Activated gamma-delta T cell treated with Interleukin-2 at 50 U/mL for 16 hours (primary cell): ENCODE data around the gene CES3.
"Not testable (repeated sequence)": the region's sequence is repeated elsewhere in the genome, so short reads cannot be mapped to it uniquely, and the experiment has no call there.

ENCODE experiments used
- DNase-seq: peaks from one replicate; pipeline ENCODE4 v3.0.0-alpha.2; 2020

Gene CES3

GRCh38 chr16:66947302-66948065, 13.6 kb upstream of the CES3 start:
- DNase-seq = peak; percentile 85

DNA sequence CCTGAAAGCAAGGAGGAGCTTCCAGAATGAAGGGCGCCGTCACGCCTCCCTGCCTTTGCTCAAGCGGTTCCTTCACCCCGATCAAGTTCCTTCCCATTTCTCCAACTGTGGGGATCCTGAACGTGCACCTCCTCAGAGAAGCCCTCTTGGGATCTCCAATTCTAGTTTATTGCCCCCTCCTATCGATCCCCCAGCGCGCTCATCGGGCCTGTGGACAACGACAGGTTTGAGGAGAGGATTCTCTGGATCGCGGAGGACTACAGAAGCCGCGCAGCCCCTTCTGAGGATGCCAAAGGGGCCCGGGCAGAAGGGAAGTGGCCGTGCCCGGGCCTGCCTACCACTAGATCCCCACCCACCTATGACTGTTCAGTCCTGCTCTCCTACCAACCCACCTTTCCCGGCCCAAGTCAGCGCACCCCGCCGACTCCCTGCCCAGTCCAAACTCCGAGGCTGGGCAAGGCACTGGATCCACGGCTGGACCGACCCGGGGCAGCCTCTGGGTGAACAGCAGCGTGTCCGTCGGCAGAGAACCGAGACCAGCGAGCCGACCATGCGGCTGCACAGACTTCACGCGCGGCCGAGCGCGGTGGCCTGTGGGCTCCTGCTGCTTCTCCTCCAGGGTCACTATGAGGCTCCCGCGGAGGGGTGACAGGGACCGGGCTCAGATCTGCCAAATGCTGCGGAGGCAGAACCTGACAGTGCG, 12.8 kb upstream of the CES3 start:
- no peak for DNase-seq

DNA sequence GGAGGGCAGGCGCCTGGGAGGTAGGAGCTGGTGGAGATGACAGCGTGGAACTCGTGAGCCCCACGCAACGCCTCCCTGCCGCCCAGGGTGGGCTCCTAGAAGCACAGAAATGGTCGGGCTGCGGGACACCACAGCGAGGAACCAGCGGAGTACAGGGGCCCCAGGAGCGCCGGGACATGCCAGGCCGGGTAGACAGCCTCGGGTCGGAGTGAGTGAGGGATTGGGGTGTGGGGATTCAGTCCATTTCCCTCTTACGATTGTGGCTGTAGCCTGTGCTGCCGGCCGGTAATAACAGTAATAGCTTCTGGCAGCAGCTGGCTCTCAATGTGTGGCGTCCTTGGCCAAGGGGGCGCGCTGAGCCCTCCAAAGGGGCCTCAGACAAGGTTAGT, 12.2 kb upstream of the CES3 start:
- no peak for DNase-seq

DNA sequence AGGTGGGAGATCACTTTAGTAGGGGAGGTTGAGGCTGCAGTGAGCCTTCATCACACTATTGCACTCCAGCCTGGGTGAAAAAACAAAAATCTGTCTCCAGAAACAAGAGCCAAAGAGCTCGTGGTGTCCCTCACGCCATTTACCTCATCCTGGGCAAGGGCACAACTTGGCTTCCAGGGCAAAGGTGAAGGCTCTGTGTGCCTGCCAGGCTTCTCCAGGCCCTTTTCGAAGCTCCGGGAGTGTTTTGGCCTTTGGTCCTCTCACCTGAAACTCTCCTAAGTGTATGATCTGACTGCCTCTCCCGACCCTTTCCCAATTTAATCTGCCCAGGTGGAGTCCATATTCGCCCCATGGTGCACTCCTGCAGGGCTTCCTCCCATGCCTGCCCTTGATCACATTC, 11.6 kb upstream of the CES3 start:
- no peak for DNase-seq

GRCh38 chr16:66950437-66950836, 10.6 kb upstream of the CES3 start:
- no peak for DNase-seq

- DNase-seq = no peak
Observed at GRCh38 chr16:66950971-66951790, 9.9 kb upstream of the CES3 start.

- DNase-seq = no peak
Observed at GRCh38 chr16:66952430-66953110, 8.5 kb upstream of the CES3 start.

GRCh38 chr16:66953462-66954096, 7.5 kb upstream of the CES3 start:
- DNase-seq = no peak

DNA sequence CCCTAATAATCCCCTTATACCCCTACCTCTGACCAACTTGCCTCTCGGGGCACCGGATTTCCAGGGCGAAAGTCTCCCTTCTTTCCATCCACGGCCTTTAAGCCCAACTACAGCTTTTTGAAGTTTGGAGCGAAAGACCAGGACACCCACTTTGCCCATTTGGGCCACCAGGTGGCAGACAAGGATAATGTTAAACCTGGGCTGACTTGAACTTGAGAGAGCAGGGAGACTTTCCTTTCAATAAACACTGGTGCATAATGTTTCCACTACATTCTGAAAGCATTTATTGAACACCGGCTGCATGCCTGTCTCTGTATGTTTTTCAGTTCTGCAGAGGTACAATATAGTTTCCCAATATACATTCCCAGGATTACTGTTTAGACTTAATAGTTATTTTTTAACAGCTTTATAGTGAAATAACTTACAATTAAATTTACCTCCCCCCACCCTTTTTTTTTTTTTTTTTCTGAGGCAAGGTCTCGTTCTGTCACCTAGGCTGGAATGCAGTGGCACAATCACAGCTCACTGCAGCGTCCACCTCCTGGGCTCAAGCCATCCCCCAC, 6.9 kb upstream of the CES3 start:
- DNase-seq = peak; percentile 72

DNA sequence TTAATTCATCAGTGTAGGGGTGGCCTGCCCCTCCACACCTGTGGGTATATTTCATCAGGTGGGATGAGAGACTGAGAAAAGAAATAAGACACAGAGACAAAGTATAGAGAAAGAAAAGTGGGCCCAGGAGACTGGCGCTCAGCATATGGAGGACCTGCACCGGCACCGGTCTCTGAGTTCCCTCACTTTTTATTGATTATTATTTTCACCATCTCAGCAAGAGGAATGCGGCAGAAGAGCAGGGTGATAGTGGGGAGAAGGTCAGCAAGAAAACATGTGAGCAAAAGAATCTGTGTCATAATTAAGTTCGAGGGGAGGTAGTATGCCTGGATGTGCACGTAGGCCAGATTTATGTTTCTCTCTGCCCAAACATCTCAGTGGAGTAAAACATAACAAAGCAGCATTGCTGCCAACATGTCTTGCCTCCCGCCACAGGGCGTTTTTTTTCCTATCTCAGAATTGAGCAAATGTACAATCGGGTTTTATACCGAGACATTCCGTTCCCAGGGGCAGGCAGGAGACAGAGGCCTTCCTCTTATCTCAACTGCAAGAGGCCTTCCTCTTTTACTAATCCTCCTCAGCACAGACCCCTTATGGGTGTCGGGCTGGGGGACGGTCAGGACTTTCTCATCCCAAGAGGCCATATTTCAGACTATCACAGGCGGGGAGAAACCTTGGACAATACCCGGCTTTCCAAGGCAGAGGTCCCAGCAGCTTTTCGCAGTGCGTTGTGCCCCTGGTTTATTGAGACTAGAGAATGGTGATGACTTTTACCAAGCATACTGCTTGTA, 5.5 kb upstream of the CES3 start:
- not testable (repeated sequence) for DNase-seq

GRCh38 chr16:66956154-66956457, 5.0 kb upstream of the CES3 start:
- not testable (repeated sequence) for DNase-seq

- DNase-seq = no peak
Observed at GRCh38 chr16:66958857-66959703, 2.0 kb upstream of the CES3 start.

GRCh38 chr16:66959704-66960161, 1.3 kb upstream of the CES3 start:
- no peak for DNase-seq

DNA sequence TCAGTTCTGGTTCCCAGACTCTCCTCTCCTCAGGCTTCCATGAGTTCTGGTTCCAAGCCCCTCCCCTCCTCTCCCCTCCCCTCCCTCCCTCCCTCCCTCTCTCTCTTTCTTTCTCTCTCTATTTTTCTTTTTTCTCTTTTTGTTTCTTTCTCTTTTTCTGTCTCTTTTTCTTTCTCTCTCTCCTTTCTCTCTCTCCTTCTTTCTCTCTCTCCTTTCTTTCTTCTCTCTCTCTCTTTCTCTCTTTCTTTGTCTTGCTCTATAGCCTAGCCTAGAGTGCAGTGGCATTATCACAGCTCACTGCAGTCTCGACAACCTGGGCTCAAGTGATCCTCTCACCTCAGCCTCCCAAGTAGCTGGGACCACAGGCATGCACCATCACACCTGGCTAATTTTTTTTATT, 796 bp upstream of the CES3 start:
- no peak for DNase-seq

DNA sequence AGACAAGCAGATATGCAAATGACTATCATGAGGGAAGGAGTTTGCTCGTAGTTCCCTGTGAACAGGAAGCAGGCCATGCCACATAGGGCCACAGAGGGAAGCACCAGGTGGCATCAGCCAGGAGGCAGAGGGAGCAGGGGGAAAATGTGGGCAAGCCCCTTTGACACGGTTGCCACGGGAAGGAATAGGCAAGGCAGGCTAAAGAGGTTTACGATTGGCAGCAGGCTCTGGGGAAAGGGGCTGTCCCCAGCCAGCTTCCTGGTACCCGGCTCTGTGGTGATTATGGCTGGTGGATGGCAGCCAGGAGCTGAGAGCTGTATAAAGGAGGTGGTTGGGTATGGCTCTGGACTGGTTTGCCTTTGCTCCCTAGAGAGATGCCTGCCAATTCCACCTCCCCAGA, 848 bp downstream of the CES3 start:
- DNase-seq = no peak

DNA sequence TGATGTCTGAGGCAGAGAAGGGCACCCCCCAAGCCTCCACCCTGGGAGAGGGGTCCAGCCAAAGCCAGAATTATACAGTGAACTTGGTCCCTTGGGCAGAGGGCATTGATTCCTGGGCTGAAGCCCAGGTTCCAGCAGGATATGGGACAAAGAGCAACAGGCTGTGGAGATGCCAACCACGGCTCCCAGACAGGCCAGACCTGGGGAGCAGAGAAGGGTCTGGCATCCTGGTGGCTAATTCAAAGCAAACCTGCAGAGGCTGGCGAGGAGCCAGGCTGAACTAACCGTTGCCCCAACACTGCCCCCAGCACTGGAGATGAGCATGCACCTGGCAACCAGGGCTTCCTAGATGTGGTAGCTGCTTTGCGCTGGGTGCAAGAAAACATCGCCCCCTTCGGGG, 3.0 kb downstream of the CES3 start:
- DNase-seq = no peak

- DNase-seq = no peak
Observed at GRCh38 chr16:66968847-66969246, 7.8 kb downstream of the CES3 start.

- no peak for DNase-seq
Observed at GRCh38 chr16:66970775-66971720, 10.0 kb downstream of the CES3 start.

DNA sequence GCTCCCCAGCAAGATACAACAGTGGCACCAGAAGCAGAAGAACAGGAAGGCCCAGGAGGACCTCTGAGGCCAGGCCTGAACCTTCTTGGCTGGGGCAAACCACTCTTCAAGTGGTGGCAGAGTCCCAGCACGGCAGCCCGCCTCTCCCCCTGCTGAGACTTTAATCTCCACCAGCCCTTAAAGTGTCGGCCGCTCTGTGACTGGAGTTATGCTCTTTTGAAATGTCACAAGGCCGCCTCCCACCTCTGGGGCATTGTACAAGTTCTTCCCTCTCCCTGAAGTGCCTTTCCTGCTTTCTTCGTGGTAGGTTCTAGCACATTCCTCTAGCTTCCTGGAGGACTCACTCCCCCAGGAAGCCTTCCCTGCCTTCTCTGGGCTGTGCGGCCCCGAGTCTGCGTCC, 11.9 kb downstream of the CES3 start:
- DNase-seq = no peak
